ENCODE results near the gene NEK4.
A peak's percentile ranks its signal among the peaks of the same experiment; 100 is the strongest.
"Not testable (repeated sequence)": the region's sequence is repeated elsewhere in the genome, so short reads cannot be mapped to it uniquely, and the experiment has no call there.

NEK4 gene

DNA sequence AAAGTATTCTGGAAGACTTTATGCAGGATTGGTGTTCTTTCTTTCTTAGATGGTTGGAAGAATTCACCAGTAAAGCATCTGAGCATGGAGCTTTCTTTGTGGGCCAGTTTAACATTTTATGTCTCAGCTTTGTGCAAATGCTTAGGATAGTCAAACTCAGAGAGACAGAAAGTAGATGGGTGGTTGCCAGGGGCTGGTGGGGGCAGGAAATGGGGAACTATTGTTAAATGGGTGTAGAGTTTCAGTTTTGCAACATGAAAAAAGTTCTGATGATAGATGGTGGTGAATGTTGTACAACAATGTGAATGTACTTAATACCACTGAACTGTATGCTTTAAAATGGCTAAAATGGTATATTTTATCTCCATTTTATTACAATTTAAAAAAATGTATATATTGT is 40.1 kb downstream of the NEK4 start:
- DNase-seq = no peak

- not testable (repeated sequence) for DNase-seq
Measured at GRCh38 chr3:52728753-52729152, 42.0 kb downstream of the NEK4 start.

GRCh38 chr3:52724511-52724910 is 46.2 kb downstream of the NEK4 start:
- DNase-seq = no peak

DNA sequence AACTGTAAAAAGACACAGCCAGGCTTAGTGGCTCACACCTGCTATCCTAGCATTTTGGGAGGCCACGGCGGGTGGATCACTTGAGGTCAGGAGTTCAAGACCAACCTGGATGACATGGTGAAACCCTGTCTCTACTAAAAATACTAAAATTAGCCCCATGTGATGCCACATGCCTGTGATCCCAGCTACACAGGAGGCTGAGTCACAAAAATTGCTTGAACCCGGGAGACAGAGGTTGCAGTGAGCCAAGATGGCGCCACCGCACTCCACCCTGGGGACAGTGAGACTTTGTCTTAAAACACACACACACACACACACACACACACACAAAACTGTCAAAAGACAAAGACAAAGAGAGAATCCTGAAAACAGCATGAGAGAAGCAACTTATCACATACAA is 46.8 kb downstream of the NEK4 start:
- no peak for DNase-seq

DNA sequence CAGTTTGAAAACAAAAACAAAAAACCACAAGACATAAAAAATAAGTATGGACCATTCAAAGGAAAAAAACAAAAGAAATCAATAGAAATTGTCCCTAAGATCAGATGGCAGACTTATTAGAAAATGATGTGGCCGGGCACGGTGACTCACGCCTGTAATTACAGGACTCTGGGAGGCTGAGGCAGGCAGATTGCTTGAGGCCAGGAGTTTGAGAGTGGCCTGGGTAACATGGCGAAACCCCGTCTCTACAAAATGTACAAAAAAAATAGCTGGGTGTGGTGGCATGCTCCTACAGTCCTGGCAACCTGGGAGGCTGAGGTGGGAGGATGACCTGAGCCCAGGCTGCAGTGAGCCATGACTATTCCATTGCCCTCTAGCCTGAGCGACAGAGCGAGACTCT is 48.2 kb downstream of the NEK4 start:
- DNase-seq = no peak

- no peak for DNase-seq
Measured at GRCh38 chr3:52721730-52722008, 49.1 kb downstream of the NEK4 start.

GRCh38 chr3:52721002-52721729 is 49.6 kb downstream of the NEK4 start:
- DNase-seq = peak; percentile 32

DNA sequence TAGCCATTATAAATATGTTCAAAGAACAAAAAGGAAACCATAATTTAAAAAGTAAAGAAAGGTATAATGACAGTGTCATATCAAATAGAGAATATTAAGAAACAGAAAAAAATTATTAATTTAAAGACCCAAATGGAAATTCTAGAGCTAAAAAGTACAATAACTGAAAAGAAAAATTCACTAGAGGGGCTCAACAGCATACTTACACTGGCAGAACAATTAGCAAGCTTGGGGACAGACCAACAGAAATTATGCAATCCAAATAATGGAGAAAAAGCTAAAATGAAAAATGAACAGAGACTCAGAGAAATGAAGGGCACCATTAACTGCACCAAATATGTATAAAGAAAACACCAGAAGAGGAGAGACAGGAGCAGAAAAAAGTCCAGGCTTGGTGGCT is 51.1 kb downstream of the NEK4 start:
- DNase-seq = no peak

- DNase-seq = no peak
Measured at GRCh38 chr3:52715714-52716305, 54.9 kb downstream of the NEK4 start.

DNA sequence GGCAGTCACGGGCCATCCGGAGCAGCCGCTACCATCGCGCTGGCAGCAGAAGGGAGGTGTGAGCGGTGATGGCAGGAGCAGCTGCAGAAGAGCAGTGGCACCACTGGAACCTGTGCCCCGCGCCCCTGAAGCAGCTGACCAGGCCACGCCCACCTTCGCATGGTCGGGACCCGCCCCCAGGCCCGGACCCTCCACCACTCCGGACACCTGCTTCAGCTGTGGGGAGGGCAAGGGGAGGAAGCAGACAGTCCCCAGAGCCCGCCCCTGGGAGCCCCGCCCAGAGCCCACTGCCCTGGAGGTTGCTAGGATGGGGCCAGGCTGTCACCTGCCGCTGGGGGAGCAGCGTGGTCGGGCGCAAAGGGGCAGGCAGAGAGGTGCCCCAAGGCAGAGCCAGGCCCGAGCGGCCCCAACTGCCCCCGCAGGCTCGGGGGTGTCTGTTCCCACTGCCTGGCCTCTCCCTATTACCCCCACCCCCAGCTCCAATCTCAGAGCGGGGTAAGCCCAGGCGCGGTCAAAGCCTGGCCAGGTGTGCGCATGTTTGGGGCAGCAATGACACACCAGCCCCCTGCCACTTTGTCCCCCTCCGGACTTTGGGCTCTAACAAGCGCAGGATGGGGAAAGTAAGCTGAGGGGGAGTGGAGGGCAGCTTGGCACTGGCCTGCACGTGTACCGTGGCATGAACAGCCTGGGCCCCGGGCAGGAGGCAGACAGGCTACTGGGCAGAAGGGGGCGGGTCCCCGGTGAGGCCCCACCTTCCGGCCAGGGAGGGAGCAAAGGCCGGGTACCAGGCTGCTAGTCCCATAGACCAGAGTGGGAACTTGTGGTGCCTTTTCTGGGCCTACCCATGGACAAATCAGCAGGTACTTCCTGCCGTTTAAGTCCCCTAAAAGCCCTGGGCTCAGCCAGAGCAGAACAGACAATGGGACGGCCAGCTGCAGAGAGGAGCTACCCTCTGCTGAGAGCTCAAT is 56.1 kb downstream of the NEK4 start:
- DNase-seq = no peak

- no peak for DNase-seq
Measured at GRCh38 chr3:52712291-52713212, 58.2 kb downstream of the NEK4 start.

DNA sequence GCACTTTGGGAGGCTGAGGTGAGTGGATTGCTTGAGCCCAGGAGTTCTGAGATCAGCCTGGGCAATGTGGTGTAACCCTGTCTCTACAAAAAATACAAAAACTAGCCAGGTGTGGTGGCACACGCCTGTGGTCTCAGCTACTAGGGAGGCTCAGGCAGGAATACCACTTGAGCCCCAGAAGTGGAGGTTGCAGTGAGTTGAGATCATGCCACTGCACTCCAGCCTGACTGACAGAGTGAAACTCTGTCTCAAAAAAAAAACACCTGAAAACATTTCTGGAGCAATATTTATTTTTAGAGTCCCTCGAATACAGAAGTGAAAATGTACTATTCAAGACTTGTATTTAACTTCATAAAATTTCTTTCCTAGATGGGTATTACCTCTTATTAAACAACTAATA is 60.2 kb downstream of the NEK4 start:
- no peak for DNase-seq

DNA sequence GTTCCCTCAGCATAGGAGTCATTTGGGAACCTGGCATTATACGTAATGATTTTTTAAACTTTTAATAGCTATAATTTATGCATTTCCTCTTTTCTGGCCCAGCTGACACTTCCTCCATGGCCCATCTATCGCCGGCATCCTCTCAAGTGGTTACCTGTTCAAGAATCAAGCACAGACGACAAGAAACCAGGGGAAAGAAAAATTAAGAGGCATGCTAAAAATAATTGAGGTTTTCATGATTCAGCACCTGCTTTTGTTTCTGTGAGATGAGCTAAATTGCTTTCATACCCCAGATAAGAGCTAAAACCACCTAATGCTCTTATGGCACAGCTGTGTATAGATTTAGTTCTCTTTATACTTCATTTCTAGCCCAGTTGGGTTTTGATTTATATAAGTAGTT is 63.2 kb downstream of the NEK4 start:
- no peak for DNase-seq

DNA sequence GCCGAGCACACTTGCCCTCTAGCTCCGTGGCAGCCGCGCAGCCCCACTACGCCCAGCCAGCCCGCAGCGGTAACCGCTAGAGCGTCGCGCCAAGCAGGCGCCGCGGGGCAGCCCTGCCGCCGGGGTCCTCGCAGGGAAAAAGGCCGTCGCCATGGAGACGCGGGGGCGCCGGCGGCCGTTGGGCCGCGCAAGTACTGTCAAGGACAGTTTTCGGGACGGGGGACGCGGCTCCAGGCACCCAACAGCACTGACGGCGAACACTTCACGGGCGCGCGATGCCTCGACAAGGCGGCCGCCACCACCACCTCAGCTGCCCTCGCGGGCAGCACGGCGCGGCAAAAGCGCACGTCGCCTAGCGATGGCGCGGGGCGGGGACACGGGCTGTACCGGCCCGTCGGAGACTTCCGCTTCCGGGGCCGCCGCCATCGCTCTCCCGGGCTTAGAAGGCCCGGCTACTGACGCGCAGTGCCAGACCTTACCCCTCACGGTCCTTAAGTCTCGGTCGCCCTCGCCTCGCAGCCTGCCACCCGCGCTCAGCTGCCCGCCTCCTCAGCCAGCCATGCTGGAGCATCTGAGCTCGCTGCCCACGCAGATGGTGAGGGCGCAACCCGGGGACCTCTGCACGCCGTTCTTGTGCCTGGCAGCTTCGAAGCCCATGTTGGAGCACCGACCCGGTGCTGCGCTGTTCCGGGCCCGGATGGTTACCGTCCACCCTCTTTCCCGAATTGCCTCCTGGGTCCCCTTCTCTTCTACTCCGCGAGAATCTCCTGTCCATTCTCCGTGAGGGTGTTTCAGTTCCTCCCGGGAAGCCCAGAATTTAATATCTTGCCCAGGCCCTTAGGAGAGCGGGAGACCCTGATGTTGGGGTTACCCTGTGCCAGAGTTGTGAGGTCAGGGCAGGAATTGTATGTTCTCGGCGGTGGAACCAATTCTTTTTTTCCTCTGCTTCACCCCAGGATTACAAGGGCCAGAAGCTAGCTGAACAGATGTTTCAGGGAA is 64.8 kb downstream of the NEK4 start, which contains the start of the genes GLT8D1 and SPCS1:
Gene GLT8D1, minus strand, starts transcription at position 104 of the 999 bp plus-strand sequence. CDS start 5,331 bp downstream, outside the sequence.
Gene SPCS1, plus strand, starts transcription at position 419 of the 999 bp plus-strand sequence. Its CDS starts 141 bp downstream, at position 560.
- DNase-seq = peak; percentile 89

GRCh38 chr3:52705438-52705687 is 65.4 kb downstream of the NEK4 start:
- DNase-seq = no peak

DNA sequence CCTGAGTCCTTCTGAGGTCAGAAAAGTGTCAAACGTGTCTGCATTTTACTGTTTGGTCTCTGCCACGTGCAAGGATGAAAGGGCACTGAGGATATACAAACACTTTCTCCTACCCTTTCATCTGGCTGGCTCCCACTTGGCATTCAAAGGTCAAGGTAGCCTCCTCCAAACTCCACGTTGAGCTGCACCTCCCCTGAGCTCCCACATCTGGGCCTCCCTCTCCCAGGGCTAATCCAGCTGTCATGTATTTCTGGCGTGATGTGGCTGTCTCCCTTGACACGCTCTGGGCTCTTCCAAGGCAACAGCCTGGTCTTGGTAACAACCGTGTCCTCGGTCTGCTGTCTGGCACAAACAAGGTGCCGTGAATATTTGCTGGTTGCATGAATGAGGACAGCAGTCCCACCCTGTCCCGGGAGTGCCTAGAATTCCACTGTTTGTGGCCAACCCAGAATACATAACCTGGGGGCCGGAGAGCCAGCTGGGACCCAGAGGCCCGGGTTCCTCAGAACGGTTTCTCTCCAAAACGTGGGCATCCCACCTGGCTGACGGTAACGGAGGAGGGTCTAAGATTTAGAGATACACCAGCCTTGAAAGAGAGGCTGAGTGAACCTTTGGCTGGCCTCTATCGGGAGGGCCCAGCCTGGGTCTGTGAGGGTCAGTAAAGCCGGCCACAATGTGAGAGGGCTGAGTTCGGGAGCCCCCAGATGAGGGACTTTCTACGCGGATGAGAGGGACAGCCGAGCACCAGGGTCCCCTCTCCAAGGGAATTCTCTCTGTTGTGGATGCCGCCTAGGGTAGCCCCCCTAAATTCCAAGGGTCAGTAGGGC is 65.9 kb downstream of the NEK4 start:
- DNase-seq = peak; percentile 30

- no peak for DNase-seq
Measured at GRCh38 chr3:52703341-52703740, 67.4 kb downstream of the NEK4 start.

- DNase-seq = no peak
Measured at GRCh38 chr3:52697632-52697965, 73.1 kb downstream of the NEK4 start.

GRCh38 chr3:52696830-52697631 is 73.7 kb downstream of the NEK4 start:
- no peak for DNase-seq
